GM15510 (cell line): ENCODE results near the gene NFU1.

Experiments
- POLR2A ChIP-seq: IDR thresholded peaks from 3 replicates; pipeline ENCODE4 v1.6.1; 2011; ENCODE audit warnings: borderline replicate concordance; ENCODE audit not compliant: insufficient read length; ENCODE audit errors: extremely low read depth

The NFU1 gene

GRCh38 chr2:69456154-69456553 lies 18.9 kb upstream of the NFU1 start:
- no peak for TF ChIP-seq POLR2A

GRCh38 chr2:69454976-69455375 lies 17.7 kb upstream of the NFU1 start:
- no peak for TF ChIP-seq POLR2A

GRCh38 chr2:69453475-69454129 lies 16.4 kb upstream of the NFU1 start:
- no peak for TF ChIP-seq POLR2A

- no peak for TF ChIP-seq POLR2A
Measured at GRCh38 chr2:69452687-69453086, 15.5 kb upstream of the NFU1 start.

- no peak for TF ChIP-seq POLR2A
Measured at GRCh38 chr2:69450735-69451416, 13.6 kb upstream of the NFU1 start.

- no peak for TF ChIP-seq POLR2A
Measured at GRCh38 chr2:69449906-69450305, 12.7 kb upstream of the NFU1 start.

- no peak for TF ChIP-seq POLR2A
Measured at GRCh38 chr2:69438580-69438979, 1.3 kb upstream of the NFU1 start.

GRCh38 chr2:69437751-69438154 lies 518 bp upstream of the NFU1 start:
- no peak for TF ChIP-seq POLR2A

- no peak for TF ChIP-seq POLR2A
Measured at GRCh38 chr2:69436596-69436937, 668 bp downstream of the NFU1 start.

- TF ChIP-seq POLR2A, result no peak
Measured at GRCh38 chr2:69434753-69435152, 2.5 kb downstream of the NFU1 start.

- TF ChIP-seq POLR2A, result no peak
Measured at GRCh38 chr2:69429491-69430183, 7.6 kb downstream of the NFU1 start.

GRCh38 chr2:69428981-69429380 lies 8.3 kb downstream of the NFU1 start:
- TF ChIP-seq POLR2A, result no peak

- no peak for TF ChIP-seq POLR2A
Measured at GRCh38 chr2:69424419-69424818, 12.8 kb downstream of the NFU1 start.

- TF ChIP-seq POLR2A, result no peak
Measured at GRCh38 chr2:69422198-69422597, 15.0 kb downstream of the NFU1 start.

- TF ChIP-seq POLR2A, result no peak
Measured at GRCh38 chr2:69416147-69416546, 21.1 kb downstream of the NFU1 start.

- no peak for TF ChIP-seq POLR2A
Measured at GRCh38 chr2:69411120-69411519, 26.1 kb downstream of the NFU1 start.
